PC-3 (cell line): ENCODE results near the gene HSD17B12. TPM values are rescaled to one million over a fixed set of nuclear protein-coding genes. Genes with fewer than 3 reads are reported as not detected.
"Not testable (repeated sequence)": the region's sequence is repeated elsewhere in the genome, so short reads cannot be mapped to it uniquely, and the experiment has no call there.

ENCODE experiments used
- ATAC-seq: fragments of 200-7000 bp; cut with Tn5 transposase; 2 replicates; pipeline ENCODE4 v1.9.1; 2020; ENCODE audit warnings: mild to moderate bottlenecking, moderate library complexity
- BruUV-seq: library from RNA; stranded (reverse); fragments of 400-500 nt; replicated peaks from 2 replicates; lab custom pipeline; 2021; lab: Mats Ljungman, UMichigan
- CTCF ChIA-PET: fragments of 300-600 bp; sonication (Branson Sonifier 250); formaldehyde crosslinking; loops from one replicate; lab custom pipeline; 2022; ENCODE audit warnings: antibody characterized with exemption; lab: Charles Lee
- POLR2A ChIA-PET: fragments of 300-600 bp; sonication (Branson Sonifier 250); formaldehyde crosslinking; loops from one replicate; lab custom pipeline; 2022; ENCODE audit warnings: antibody characterized with exemption; ENCODE audit not compliant: unreplicated experiment; lab: Charles Lee
- DNase-seq: peaks from one replicate; pipeline ENCODE4 v3.0.0-alpha.2; 2015
- H2AFZ ChIP-seq: fragments of 300-600 bp; sonication (generic); 2 replicates; pipeline ENCODE4 v1.6.0; 2016; ENCODE audit warnings: antibody characterized with exemption, low read length
- H3F3A ChIP-seq: fragments of 300-600 bp; sonication (generic); one replicate; pipeline ENCODE4 v1.6.0; 2017; ENCODE audit warnings: antibody characterized with exemption, low read length, control low read depth, mild to moderate bottlenecking; ENCODE audit not compliant: unreplicated experiment
- H3K27ac ChIP-seq: fragments of 300-600 bp; sonication (generic); 2 replicates; pipeline ENCODE4 v1.5.1; 2016; ENCODE audit warnings: mild to moderate bottlenecking, low read length
- H3K27me3 ChIP-seq: fragments of 300-600 bp; sonication (generic); 2 replicates; pipeline ENCODE4 v1.6.1; 2016; ENCODE audit warnings: low read length, mixed read lengths
- H3K36me3 ChIP-seq: fragments of 300-600 bp; sonication (generic); 2 replicates; pipeline ENCODE4 v1.6.1; 2016; ENCODE audit warnings: low read depth, mixed run types, low read length, mixed read lengths
- H3K4me1 ChIP-seq: fragments of 300-600 bp; sonication (generic); 2 replicates; pipeline ENCODE4 v1.5.1; 2016; ENCODE audit warnings: low read length; ENCODE audit not compliant: insufficient read depth
- H3K4me2 ChIP-seq: fragments of 300-600 bp; sonication (generic); 2 replicates; pipeline ENCODE4 v1.6.0; 2016; ENCODE audit warnings: low read length
- H3K4me3 ChIP-seq: fragments of 300-600 bp; sonication (generic); 2 replicates; pipeline ENCODE4 v1.5.1; 2016; ENCODE audit warnings: mild to moderate bottlenecking, low read length, mixed read lengths
- H3K79me2 ChIP-seq: fragments of 300-600 bp; sonication (generic); 2 replicates; pipeline ENCODE4 v1.6.1; 2017; ENCODE audit warnings: low read length, mixed read lengths
- H3K9ac ChIP-seq: fragments of 300-600 bp; sonication (generic); 2 replicates; pipeline ENCODE4 v1.6.0; 2016; ENCODE audit warnings: mild to moderate bottlenecking, low read length
- H3K9me2 ChIP-seq: fragments of 300-600 bp; sonication (generic); replicated peaks from 2 replicates; pipeline ENCODE4 v1.6.1; 2016; ENCODE audit warnings: mixed run types, low read length, mixed read lengths
- H3K9me3 ChIP-seq: fragments of 300-600 bp; sonication (generic); 2 replicates; pipeline ENCODE4 v1.6.1; 2016; ENCODE audit warnings: low read length, mixed read lengths
- H4K20me1 ChIP-seq: fragments of 300-600 bp; sonication (generic); 2 replicates; pipeline ENCODE4 v1.6.1; 2016; ENCODE audit warnings: low read length, mixed read lengths
- EZH2 ChIP-seq: fragments of 300-600 bp; sonication (generic); IDR thresholded peaks from one replicate; pipeline ENCODE4 v1.6.1; 2017; ENCODE audit warnings: antibody characterized with exemption, mild to moderate bottlenecking, low read length; ENCODE audit not compliant: unreplicated experiment
- EZH2phosphoT487 ChIP-seq: fragments of 300-600 bp; sonication (generic); IDR thresholded peaks from 2 replicates; pipeline ENCODE4 v1.6.1; 2018; ENCODE audit warnings: mild to moderate bottlenecking, antibody characterized with exemption, low read length, borderline replicate concordance
- intact Hi-C: fragments of 100-400 bp; cut with micrococcal nuclease; formaldehyde crosslinking; loops from 2 replicates; pipeline ENCODE4 v1.9.0; 2023
- total RNA-seq: library from RNA; depleted of rRNA; stranded (reverse); fragments of >200 nt; gene quantifications from 2 replicates; pipeline ENCODE4 v1.2.3, GENCODE V29; 2014
- TF ChIP-seq, protein P1 (sequence below): fragments of 300-600 bp; sonication (generic); conservative IDR thresholded peaks from 2 replicates; pipeline ENCODE4 v1.5.1; 2017; ENCODE audit warnings: antibody characterized with exemption, low read depth, mild to moderate bottlenecking, low read length

Gene HSD17B12
- total RNA-seq, 1 experiment from 2014 or later = 77.6 TPM

- H3K36me3 ChIP-seq = no peaks in the 10 kb centered on the region
- no peak for ATAC-seq
- no peaks in the 10 kb centered on the region for H3K27me3 ChIP-seq
- intact Hi-C loops = no loop called here
- no peaks in the 10 kb centered on the region for H3K9me2 ChIP-seq
- CTCF ChIA-PET = no interaction called here
- no peak overlapping the region for H3K4me3 ChIP-seq
- BruUV-seq = no TSS peak
- no peak for TF ChIP-seq EZH2
- TF ChIP-seq, protein P1, sequence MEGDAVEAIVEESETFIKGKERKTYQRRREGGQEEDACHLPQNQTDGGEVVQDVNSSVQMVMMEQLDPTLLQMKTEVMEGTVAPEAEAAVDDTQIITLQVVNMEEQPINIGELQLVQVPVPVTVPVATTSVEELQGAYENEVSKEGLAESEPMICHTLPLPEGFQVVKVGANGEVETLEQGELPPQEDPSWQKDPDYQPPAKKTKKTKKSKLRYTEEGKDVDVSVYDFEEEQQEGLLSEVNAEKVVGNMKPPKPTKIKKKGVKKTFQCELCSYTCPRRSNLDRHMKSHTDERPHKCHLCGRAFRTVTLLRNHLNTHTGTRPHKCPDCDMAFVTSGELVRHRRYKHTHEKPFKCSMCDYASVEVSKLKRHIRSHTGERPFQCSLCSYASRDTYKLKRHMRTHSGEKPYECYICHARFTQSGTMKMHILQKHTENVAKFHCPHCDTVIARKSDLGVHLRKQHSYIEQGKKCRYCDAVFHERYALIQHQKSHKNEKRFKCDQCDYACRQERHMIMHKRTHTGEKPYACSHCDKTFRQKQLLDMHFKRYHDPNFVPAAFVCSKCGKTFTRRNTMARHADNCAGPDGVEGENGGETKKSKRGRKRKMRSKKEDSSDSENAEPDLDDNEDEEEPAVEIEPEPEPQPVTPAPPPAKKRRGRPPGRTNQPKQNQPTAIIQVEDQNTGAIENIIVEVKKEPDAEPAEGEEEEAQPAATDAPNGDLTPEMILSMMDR = no peak
- no peak for TF ChIP-seq EZH2phosphoT487
- no peak overlapping the region for H3K27ac ChIP-seq
- DNase-seq = no peak
- H4K20me1 ChIP-seq = no peaks in the 10 kb centered on the region
- no peaks in the 10 kb centered on the region for H3F3A ChIP-seq
- POLR2A ChIA-PET = no interaction called here
- no peaks in the 10 kb centered on the region for H3K9me3 ChIP-seq
- no peak overlapping the region for H3K9ac ChIP-seq
- H3K4me1 ChIP-seq = peaks cover 15% of the 10 kb centered on the region
- H2AFZ ChIP-seq = no peak overlapping the region
- H3K4me2 ChIP-seq = no peak overlapping the region
- peaks cover 27% of the 10 kb centered on the region for H3K79me2 ChIP-seq
These were observed 31.6 kb upstream of the HSD17B12 start for GRCh38 chr11:43648888-43649287.

GRCh38 chr11:43649501-43649900, 31.0 kb upstream of the HSD17B12 start:
- CTCF ChIA-PET = no interaction called here
- no TSS peak for BruUV-seq
- H3F3A ChIP-seq = no peaks in the 10 kb centered on the region
- TF ChIP-seq EZH2 (no peak), EZH2phosphoT487 (no peak)
- TF ChIP-seq, protein P1 = no peak; the same call in 1 of the 2 replicates
- no peaks in the 10 kb centered on the region for H3K36me3 ChIP-seq
- H3K27ac ChIP-seq = no peak overlapping the region
- intact Hi-C loops = no loop called here
- peaks cover 23% of the 10 kb centered on the region for H3K79me2 ChIP-seq
- H3K9me2 ChIP-seq = no peaks in the 10 kb centered on the region
- POLR2A ChIA-PET = no interaction called here
- H2AFZ ChIP-seq = no peak overlapping the region
- H4K20me1 ChIP-seq = no peaks in the 10 kb centered on the region
- ATAC-seq (no peak), DNase-seq (no peak)
- no peaks in the 10 kb centered on the region for H3K27me3 ChIP-seq
- no peak overlapping the region for H3K9ac ChIP-seq
- no peak overlapping the region for H3K4me3 ChIP-seq
- peaks cover 15% of the 10 kb centered on the region for H3K4me1 ChIP-seq
- H3K4me2 ChIP-seq = no peak overlapping the region
- no peaks in the 10 kb centered on the region for H3K9me3 ChIP-seq

GRCh38 chr11:43649921-43650320, 30.6 kb upstream of the HSD17B12 start:
- no peaks in the 10 kb centered on the region for H3K27me3 ChIP-seq
- CTCF ChIA-PET = no interaction called here
- intact Hi-C loops = no loop called here
- no peak for DNase-seq
- no TSS peak for BruUV-seq
- no peaks in the 10 kb centered on the region for H3F3A ChIP-seq
- no peak overlapping the region for H3K4me2 ChIP-seq
- H3K27ac ChIP-seq = no peak overlapping the region
- H3K9me2 ChIP-seq = no peaks in the 10 kb centered on the region
- peaks cover 19% of the 10 kb centered on the region for H3K79me2 ChIP-seq
- peaks cover 13% of the 10 kb centered on the region for H3K4me1 ChIP-seq
- POLR2A ChIA-PET = no interaction called here
- ATAC-seq = no peak
- no peak overlapping the region for H3K9ac ChIP-seq
- no peak overlapping the region for H2AFZ ChIP-seq
- no peaks in the 10 kb centered on the region for H4K20me1 ChIP-seq
- no peak overlapping the region for H3K4me3 ChIP-seq
- no peaks in the 10 kb centered on the region for H3K9me3 ChIP-seq
- TF ChIP-seq EZH2 = no peak
- TF ChIP-seq, protein P1 = no peak
- no peak for TF ChIP-seq EZH2phosphoT487
- no peaks in the 10 kb centered on the region for H3K36me3 ChIP-seq

DNA sequence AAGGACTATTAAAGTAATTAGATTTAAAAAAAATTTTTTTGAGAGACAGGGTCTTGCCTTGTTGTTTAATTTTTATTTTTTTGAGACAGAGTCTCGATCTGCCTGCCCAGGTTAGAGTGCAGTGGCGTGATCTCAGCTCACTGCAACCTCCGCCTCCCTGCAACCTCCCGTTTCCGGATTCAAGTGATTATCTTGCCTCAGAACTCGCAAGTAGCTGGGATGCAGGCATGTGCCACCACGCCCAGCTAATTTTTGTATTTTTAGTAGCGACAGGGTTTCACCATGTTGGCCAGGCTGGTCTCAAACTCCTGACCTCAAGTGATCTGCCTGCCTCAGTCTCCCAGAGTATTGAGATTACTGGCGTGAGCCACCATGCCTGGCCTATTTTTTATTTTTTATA, 17.5 kb upstream of the HSD17B12 start:
- H3K27ac ChIP-seq, ATAC-seq, H4K20me1 ChIP-seq, H3F3A ChIP-seq, DNase-seq, H2AFZ ChIP-seq, H3K4me1 ChIP-seq, intact Hi-C loops, H3K9ac ChIP-seq, BruUV-seq, H3K9me2 ChIP-seq, CTCF ChIA-PET, H3K4me3 ChIP-seq, H3K36me3 ChIP-seq, POLR2A ChIA-PET, H3K79me2 ChIP-seq, H3K4me2 ChIP-seq, H3K9me3 ChIP-seq: not testable (repeated sequence)
- H3K27me3 ChIP-seq = peaks cover 12% of the 10 kb centered on the region; the same call in 1 of the 2 replicates
